GM12878 (cell line): ENCODE measurements around the gene SLC44A3. TPM values are rescaled to one million over a fixed set of nuclear protein-coding genes. Genes with fewer than 3 reads are reported as not detected.

Experiments used
- ATF3 ChIP-seq: IDR thresholded peaks from 2 replicates; pipeline ENCODE4 v1.6.1; 2011; ENCODE audit warnings: low read depth, mild to moderate bottlenecking, low read length, moderate library complexity, borderline replicate concordance; ENCODE audit errors: extremely low read depth
- BACH1 ChIP-seq: fragments of 450-650 bp; IDR thresholded peaks from 2 replicates; pipeline ENCODE4 v1.6.1; 2017; ENCODE audit warnings: mild to moderate bottlenecking, borderline replicate concordance
- BRCA1 ChIP-seq: IDR thresholded peaks from 2 replicates; pipeline ENCODE4 v1.6.1; 2011; ENCODE audit warnings: low read depth, low read length, improper control_type of control experiment
- CREB1 ChIP-seq: IDR thresholded peaks from 2 replicates; pipeline ENCODE4 v1.6.1; 2012; ENCODE audit warnings: low read depth, mild to moderate bottlenecking, inconsistent platforms
- CREM ChIP-seq: IDR thresholded peaks from 2 replicates; pipeline ENCODE4 v1.6.1; 2014; ENCODE audit warnings: antibody characterized with exemption, low read depth
- CUX1 ChIP-seq: IDR thresholded peaks from 2 replicates; pipeline ENCODE4 v1.6.1; 2012; ENCODE audit warnings: improper control_type of control experiment, low read depth, low read length; ENCODE audit not compliant: insufficient replicate concordance
- EED ChIP-seq: sonication (generic); IDR thresholded peaks from 2 replicates; pipeline ENCODE4 v1.6.1; 2016; ENCODE audit warnings: antibody characterized with exemption, low read depth
- EP300 ChIP-seq, 2 experiments: fragments of 150-350 bp in 1 of 2; IDR thresholded peaks; 2 replicates each; pipeline ENCODE4 v1.6.1; 2011 to 2012; ENCODE audit warnings: low read depth in 2 of 2, low read length in 2 of 2, borderline replicate concordance in 1 of 2, improper control_type of control experiment in 1 of 2, inconsistent platforms in 1 of 2; ENCODE audit not compliant: control insufficient read depth in 1 of 2
- FOXK2 ChIP-seq: fragments of 450-650 bp; IDR thresholded peaks from 2 replicates; pipeline ENCODE4 v1.6.1; 2017; ENCODE audit warnings: mild to moderate bottlenecking, moderate library complexity
- GATAD2B ChIP-seq: fragments of 450-650 bp; conservative IDR thresholded peaks from 2 replicates; pipeline ENCODE4 v1.6.1; 2017; ENCODE audit warnings: low read depth, mild to moderate bottlenecking, moderate library complexity
- HDGF ChIP-seq: fragments of 450-650 bp; IDR thresholded peaks from 2 replicates; pipeline ENCODE4 v1.6.1; 2016; ENCODE audit warnings: antibody characterized with exemption
- HSF1 ChIP-seq: fragments of 150-350 bp; IDR thresholded peaks from 2 replicates; pipeline ENCODE4 v1.6.1; 2014; ENCODE audit warnings: mild to moderate bottlenecking, low read depth, low read length
- IKZF2 ChIP-seq, 2 experiments: fragments of 450-650 bp; IDR thresholded peaks; 2 replicates each; pipeline ENCODE4 v1.6.1; 2017; ENCODE audit warnings: mild to moderate bottlenecking in 2 of 2, moderate library complexity in 2 of 2
- KAT2A ChIP-seq: conservative IDR thresholded peaks from 2 replicates; pipeline ENCODE4 v1.6.1; 2011; ENCODE audit warnings: low read depth, low read length; ENCODE audit not compliant: control insufficient read depth
- NR2C1 ChIP-seq: fragments of 450-650 bp; IDR thresholded peaks from 2 replicates; pipeline ENCODE4 v1.6.1; 2017; ENCODE audit warnings: antibody characterized with exemption, mild to moderate bottlenecking, moderate library complexity
- PAX5 ChIP-seq: IDR thresholded peaks from 2 replicates; pipeline ENCODE4 v1.6.1; 2011; ENCODE audit warnings: low read depth, low read length, borderline replicate concordance
- RELA ChIP-seq: fragments of 450-650 bp; IDR thresholded peaks from 2 replicates; pipeline ENCODE4 v1.8.0; 2014; ENCODE audit warnings: borderline replicate concordance; ENCODE audit not compliant: partially characterized antibody
- SMAD1 ChIP-seq: fragments of 450-650 bp; IDR thresholded peaks from 2 replicates; pipeline ENCODE4 v1.6.1; 2018; ENCODE audit warnings: mild to moderate bottlenecking, low read depth; ENCODE audit not compliant: partially characterized antibody
- SUPT20H ChIP-seq: IDR thresholded peaks from 2 replicates; pipeline ENCODE4 v1.6.1; 2011; ENCODE audit warnings: low read depth, mild to moderate bottlenecking, low read length, moderate library complexity, borderline replicate concordance; ENCODE audit not compliant: control insufficient read depth
- TCF7 ChIP-seq: IDR thresholded peaks from 2 replicates; pipeline ENCODE4 v1.6.1; 2014; ENCODE audit warnings: antibody characterized with exemption, borderline replicate concordance
- ZNF622 ChIP-seq: fragments of 450-650 bp; IDR thresholded peaks from 2 replicates; pipeline ENCODE4 v1.6.1; 2017; ENCODE audit warnings: mild to moderate bottlenecking, inconsistent platforms
- polyA plus RNA-seq, 11 experiments: library from polyadenylated mRNA; depleted of rRNA in 4 of 11; unstranded in 6 of 11; stranded (reverse) in 5 of 11; fragments of >200 nt; fragmentation: Nextera tagmentation in 4 of 11; fragmentation: Illumina TruSeq in 1 of 11; extraction: Ambion mirVana in 4 of 11; extraction: Trizol in 1 of 11; gene quantifications; 1 replicate in 1 of 11; 2 replicates in 10 of 11; pipeline versions ENCODE4 v1.2.1 to v1.2.3, GENCODE V29; 2011 to 2016; ENCODE audit warnings: inconsistent platforms in 2 of 11, missing spikeins in 2 of 11, low read depth in 1 of 11
- total RNA-seq, 4 experiments: library from RNA; depleted of rRNA in 3 of 4; stranded (reverse); fragments of >200 nt in 3 of 4; fragmentation: Illumina TruSeq in 1 of 4; extraction: Trizol in 1 of 4; gene quantifications; 2 replicates each; pipeline versions ENCODE4 v1.2.1 to v1.2.3, GENCODE V29; 2013 to 2021

Gene SLC44A3
- total and polyA plus RNA-seq, 10 of the 15 experiments (the other 5 are each of a cell fraction or from before 2014, with no cell fraction given) = not detected

GRCh38 chr1:94795434-94795833 lies 24.7 kb upstream of the SLC44A3 start (continued):
- TF ChIP-seq CUX1 = no peak
- no peak for TF ChIP-seq HSF1
- TF ChIP-seq EP300 (IDR thresholded peaks at IDR 0.05; ENCODE audit: borderline replicate concordance in 1 of 2, control insufficient read depth in 1 of 2, low read depth in 2 of 2, low read length in 2 of 2) = no peak
- no peak for TF ChIP-seq SMAD1
- TF ChIP-seq IKZF2 (IDR thresholded peaks at IDR 0.05) = no peak
- TF ChIP-seq KAT2A = no peak
- TF ChIP-seq CREB1 = peak; percentile 26; the same call in 1 of the 2 replicates
- no peak for TF ChIP-seq GATAD2B
- no peak for TF ChIP-seq BACH1
- TF ChIP-seq ZNF622 = no peak
- no peak for TF ChIP-seq TCF7
- no peak for TF ChIP-seq HDGF
- peak; percentile 53; the same call in 1 of the 2 replicates for TF ChIP-seq EED
- TF ChIP-seq NR2C1 = no peak
- no peak for TF ChIP-seq ATF3
- TF ChIP-seq SUPT20H = no peak
- no peak for TF ChIP-seq BRCA1
- TF ChIP-seq PAX5 = peak; percentile 54; the same call in 1 of the 2 replicates
- no peak for TF ChIP-seq FOXK2
- TF ChIP-seq CREM = 0 out of 2 replicates have a peak, but pooled peaks have one; percentile 29
- no peak for TF ChIP-seq RELA
